Breast epithelium (tissue), 3 donors: ENCODE measurements around the gene DNMT3A.

Experiments used
- POLR2A ChIP-seq: fragments of 450-650 bp; IDR thresholded peaks from one replicate; pipeline ENCODE4 v1.6.1; 2016; ENCODE audit warnings: antibody characterized with exemption, mild to moderate bottlenecking, moderate library complexity
- POLR2AphosphoS5 ChIP-seq, 3 donors: sonication (generic); formaldehyde crosslinking; IDR thresholded peaks; one replicate each; pipeline ENCODE4 v1.6.1; 2017; ENCODE audit warnings: antibody characterized with exemption in 3 of 3
- TF ChIP-seq, protein P1 (sequence below), 3 donors: fragments of 450-650 bp; IDR thresholded peaks; one replicate each; pipeline ENCODE4 v1.5.1; 2016 to 2017; ENCODE audit warnings: antibody characterized with exemption in 3 of 3, mild to moderate bottlenecking in 3 of 3, moderate library complexity in 3 of 3

DNA sequence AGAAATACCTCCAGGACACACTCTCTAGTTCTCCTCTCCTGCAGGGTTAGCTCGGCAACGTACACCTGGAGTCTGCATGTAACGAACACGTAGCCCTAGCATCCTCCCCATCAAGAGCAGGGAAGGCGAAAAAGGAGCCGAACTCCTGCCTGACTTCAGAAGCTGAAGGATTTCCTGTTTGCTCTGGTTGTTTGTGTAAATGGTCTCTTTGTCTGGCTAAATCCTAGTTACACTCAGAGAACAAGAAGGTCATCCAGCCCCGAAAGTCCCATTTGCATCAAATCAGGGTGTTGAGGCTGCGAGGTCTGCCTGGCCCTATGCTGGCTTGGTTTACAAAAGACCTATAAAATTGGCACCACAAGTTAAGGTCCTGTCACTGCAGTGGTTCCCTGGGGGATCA, 107.0 kb downstream of the DNMT3A start:
- TF ChIP-seq, protein P1, sequence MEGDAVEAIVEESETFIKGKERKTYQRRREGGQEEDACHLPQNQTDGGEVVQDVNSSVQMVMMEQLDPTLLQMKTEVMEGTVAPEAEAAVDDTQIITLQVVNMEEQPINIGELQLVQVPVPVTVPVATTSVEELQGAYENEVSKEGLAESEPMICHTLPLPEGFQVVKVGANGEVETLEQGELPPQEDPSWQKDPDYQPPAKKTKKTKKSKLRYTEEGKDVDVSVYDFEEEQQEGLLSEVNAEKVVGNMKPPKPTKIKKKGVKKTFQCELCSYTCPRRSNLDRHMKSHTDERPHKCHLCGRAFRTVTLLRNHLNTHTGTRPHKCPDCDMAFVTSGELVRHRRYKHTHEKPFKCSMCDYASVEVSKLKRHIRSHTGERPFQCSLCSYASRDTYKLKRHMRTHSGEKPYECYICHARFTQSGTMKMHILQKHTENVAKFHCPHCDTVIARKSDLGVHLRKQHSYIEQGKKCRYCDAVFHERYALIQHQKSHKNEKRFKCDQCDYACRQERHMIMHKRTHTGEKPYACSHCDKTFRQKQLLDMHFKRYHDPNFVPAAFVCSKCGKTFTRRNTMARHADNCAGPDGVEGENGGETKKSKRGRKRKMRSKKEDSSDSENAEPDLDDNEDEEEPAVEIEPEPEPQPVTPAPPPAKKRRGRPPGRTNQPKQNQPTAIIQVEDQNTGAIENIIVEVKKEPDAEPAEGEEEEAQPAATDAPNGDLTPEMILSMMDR (IDR thresholded peaks at IDR 0.05): no peak
- TF ChIP-seq POLR2AphosphoS5 (IDR thresholded peaks at IDR 0.05): no peak
- TF ChIP-seq POLR2A: no peak
